Measurements from ENCODE around the gene PRDM2.

PRDM2 gene

DNA sequence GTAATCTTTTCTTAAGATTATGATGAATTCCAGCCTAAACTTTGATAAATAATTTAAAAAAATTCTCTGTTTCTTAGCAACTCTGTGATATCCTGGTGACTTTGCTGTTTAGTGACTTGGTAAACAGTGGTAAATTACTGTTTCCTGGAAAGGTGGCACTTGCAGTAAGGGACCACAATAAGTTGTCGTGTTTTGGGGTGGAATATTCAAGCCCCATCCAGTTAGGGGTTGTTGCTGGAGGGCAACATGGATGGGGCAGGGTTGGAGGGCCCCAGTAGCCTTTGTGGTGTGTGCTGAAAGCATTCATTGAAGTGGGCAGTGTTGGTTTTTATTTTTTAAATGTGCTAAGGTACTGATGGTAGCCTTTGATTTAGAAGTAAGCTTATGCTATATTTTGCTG is 30.3 kb downstream of the PRDM2 start:
- no peak overlapping the region for H3K4me3 ChIP-seq (ENCODE audit: low read depth, low read length)
- TF ChIP-seq, protein P1, sequence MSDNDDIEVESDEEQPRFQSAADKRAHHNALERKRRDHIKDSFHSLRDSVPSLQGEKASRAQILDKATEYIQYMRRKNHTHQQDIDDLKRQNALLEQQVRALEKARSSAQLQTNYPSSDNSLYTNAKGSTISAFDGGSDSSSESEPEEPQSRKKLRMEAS (IDR thresholded peaks at IDR 0.05; ENCODE audit: low read depth, low read length): no peak
- no peak for TF ChIP-seq POLR2A (IDR thresholded peaks at IDR 0.05; ENCODE audit: extremely low read depth, insufficient read length)
- TF ChIP-seq, protein P2, sequence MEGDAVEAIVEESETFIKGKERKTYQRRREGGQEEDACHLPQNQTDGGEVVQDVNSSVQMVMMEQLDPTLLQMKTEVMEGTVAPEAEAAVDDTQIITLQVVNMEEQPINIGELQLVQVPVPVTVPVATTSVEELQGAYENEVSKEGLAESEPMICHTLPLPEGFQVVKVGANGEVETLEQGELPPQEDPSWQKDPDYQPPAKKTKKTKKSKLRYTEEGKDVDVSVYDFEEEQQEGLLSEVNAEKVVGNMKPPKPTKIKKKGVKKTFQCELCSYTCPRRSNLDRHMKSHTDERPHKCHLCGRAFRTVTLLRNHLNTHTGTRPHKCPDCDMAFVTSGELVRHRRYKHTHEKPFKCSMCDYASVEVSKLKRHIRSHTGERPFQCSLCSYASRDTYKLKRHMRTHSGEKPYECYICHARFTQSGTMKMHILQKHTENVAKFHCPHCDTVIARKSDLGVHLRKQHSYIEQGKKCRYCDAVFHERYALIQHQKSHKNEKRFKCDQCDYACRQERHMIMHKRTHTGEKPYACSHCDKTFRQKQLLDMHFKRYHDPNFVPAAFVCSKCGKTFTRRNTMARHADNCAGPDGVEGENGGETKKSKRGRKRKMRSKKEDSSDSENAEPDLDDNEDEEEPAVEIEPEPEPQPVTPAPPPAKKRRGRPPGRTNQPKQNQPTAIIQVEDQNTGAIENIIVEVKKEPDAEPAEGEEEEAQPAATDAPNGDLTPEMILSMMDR (IDR thresholded peaks at IDR 0.05; ENCODE audit: low read depth, low read length): no peak
- DNase-seq (ENCODE audit: low read depth): no peak

DNA sequence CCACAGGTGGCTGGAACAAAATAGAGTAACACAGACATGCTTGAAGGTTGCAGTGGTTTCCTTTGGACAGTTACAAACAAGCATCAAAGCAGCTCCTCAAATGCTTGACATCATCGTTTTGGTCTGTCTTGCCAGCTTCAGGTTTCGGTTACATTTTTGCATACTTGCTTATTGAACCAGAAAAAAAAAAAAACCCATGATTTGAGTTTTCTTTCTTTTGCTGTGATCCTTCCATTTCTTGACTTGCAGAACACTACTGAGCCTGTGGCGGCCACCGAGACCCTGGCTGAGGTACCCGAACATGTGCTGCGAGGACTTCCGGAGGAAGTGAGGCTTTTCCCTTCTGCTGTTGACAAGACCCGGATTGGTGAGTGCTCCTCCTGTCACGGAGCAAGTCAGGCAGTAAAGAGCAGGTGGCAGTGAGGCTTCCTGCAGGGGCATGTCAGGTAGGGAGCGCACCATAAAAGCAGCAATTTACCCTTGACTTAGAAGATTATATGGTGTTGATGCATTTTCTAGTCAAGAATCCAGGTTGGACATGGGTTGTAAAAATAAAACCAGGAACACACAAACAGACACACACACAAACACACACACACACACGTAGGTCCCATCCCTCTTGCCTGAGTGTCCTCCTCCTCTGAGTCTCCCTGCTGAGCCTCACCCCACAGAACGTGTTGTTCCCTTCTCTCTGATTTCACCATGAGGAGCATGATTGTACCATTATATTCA is 30.9 kb downstream of the PRDM2 start:
- no peak overlapping the region for H3K4me3 ChIP-seq (ENCODE audit: low read depth, low read length)
- TF ChIP-seq, protein P2 (IDR thresholded peaks at IDR 0.05; ENCODE audit: low read depth, low read length): no peak
- no peak for TF ChIP-seq POLR2A (IDR thresholded peaks at IDR 0.05; ENCODE audit: extremely low read depth, insufficient read length)
- TF ChIP-seq, protein P1 (IDR thresholded peaks at IDR 0.05; ENCODE audit: low read depth, low read length): no peak
- no peak for TF ChIP-seq MYC (IDR thresholded peaks at IDR 0.05; ENCODE audit: low read depth, low read length)
- no peak for DNase-seq (ENCODE audit: low read depth)

DNA sequence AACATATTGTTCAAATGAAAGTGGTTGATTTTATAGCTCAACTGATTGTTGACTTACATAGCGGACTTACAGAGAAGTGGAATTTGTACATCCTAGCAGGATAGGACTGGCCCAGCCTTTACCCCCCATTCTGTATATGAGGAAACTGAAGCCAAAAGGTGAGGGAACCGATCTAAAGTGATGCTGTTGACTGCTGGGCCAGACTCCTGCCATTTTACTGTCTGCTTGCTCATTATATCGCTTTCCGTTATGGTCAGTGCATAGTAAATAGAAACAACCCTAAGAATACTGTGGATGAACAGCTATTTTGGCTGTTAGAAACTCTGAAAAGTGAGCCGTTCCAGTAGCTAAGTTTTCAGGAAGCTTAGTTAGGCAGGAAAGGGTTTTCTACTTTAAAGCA is 31.9 kb downstream of the PRDM2 start:
- H3K4me3 ChIP-seq (ENCODE audit: low read depth, low read length): no peak overlapping the region
- DNase-seq (ENCODE audit: low read depth): no peak
- TF ChIP-seq, protein P1 (IDR thresholded peaks at IDR 0.05; ENCODE audit: low read depth, low read length): no peak
- TF ChIP-seq MYC (IDR thresholded peaks at IDR 0.05; ENCODE audit: low read depth, low read length) (no peak), POLR2A (IDR thresholded peaks at IDR 0.05; ENCODE audit: extremely low read depth, insufficient read length) (no peak)
- TF ChIP-seq, protein P2 (IDR thresholded peaks at IDR 0.05; ENCODE audit: low read depth, low read length): no peak

DNA sequence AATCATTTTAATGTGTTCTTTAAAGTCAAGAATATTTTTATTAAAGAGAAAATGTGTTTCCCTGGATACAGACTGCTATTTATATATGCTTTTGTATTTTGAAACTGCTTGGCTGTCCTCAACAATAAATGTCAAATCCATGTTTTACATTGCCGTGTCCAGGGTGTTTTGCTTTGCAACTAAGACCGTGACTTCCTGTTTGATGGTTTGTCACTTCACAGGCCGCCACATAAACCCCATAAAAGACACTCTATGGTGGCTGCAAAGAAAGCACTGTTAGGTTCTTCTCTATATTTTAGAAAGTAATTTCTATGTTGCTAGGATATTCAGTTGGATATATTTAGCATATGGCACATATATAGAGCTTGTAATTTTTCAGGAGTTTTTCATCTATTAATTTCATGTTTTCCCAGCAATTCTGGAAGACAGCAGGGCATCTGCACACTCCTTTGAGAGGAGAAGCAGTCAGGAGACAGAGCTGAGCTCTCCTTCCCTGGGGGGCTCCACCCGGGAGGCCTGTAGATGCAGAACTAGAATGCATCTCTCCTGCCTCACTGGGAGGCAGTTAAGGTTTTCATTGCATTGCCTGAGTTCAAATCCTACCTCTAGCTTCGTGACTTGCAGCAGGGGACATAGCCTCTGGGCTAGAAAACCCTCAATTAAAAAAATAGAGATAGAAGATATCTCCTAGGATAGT is 33.1 kb downstream of the PRDM2 start:
- TF ChIP-seq POLR2A (IDR thresholded peaks at IDR 0.05; ENCODE audit: extremely low read depth, insufficient read length): no peak
- no peak for TF ChIP-seq MYC (IDR thresholded peaks at IDR 0.05; ENCODE audit: low read depth, low read length)
- TF ChIP-seq, protein P2 (IDR thresholded peaks at IDR 0.05; ENCODE audit: low read depth, low read length): no peak
- TF ChIP-seq, protein P1 (IDR thresholded peaks at IDR 0.05; ENCODE audit: low read depth, low read length): no peak
- peak; percentile 77 for DNase-seq (ENCODE audit: low read depth)
- no peak overlapping the region for H3K4me3 ChIP-seq (ENCODE audit: low read depth, low read length)

DNA sequence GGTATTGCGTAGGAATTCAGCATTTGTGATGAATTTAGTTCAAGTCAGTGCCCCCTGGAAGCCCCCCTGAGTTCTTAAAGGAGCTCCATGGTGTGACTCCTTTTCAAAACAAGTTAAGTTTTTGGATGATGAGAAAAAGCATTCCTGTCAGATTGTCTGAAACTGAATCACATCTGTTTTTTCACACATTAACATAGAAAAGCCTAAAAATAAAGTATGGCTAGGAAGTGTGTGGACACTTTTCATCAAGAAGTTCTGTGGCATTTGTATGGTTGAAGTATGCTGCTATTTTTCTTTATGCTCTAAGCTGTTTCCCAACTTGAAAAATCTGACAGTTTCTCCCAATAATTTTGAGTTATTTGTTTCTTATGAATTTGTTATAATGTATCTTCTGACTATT is 33.7 kb downstream of the PRDM2 start:
- TF ChIP-seq, protein P2 (IDR thresholded peaks at IDR 0.05; ENCODE audit: low read depth, low read length): no peak
- TF ChIP-seq POLR2A (IDR thresholded peaks at IDR 0.05; ENCODE audit: extremely low read depth, insufficient read length): no peak
- no peak for DNase-seq (ENCODE audit: low read depth)
- no peak overlapping the region for H3K4me3 ChIP-seq (ENCODE audit: low read depth, low read length)

All from NB4 (cell line).